ENCODE measurements around the gene BHLHE40. TPM values are rescaled to one million over a fixed set of nuclear protein-coding genes. Genes with fewer than 3 reads are reported as not detected.

BHLHE40 gene
- total and polyA plus RNA-seq, 7 donors, result 11.1 to 81.9 (median 22.2) TPM

DNA sequence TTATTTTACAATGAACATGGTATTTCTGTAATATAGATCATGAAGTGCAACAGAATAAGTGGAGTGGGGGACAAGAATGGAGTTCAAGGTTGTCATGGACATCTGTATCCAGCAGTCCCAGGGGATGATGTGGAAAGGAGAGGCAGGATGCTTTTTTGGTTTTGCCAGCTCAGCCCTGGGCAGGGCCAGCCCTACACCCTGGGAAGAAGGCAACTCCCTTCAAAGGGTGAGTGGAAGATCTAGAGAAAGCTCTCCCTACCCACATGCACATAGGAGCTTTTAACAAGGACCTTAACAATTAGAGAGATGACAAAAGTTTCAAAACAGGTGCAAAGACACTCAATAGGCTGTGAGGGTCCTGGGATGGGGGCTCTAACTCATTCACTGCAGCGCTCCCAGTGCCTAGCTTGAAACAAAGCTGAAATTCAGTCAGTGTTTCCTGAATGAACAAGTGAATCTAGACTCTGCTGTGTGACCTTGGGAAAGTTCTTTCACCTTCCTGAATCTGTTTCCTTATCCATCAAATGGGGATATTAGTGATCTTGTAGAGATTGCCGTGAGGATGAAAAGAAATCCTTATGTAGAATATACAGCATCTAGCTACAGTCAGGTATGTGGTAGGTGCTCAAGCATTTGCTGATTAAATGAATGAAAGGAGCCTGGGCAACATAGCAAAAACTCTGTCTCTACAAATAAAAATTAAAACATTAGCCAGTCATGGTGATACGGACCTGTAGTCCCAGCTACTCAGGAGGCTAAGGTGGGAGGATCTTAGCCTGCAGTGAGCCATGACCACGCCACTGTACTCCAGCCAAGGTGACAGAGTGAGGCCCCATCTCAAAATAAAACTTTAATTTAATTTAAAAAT, 14.3 kb downstream of the BHLHE40 start:
- intact Hi-C loops (cut with DNase I), result no loop called here
- 92 to 94% methylated on average over 4 of the region's 4 CpGs for WGBS, 2 donors
- H3K27ac ChIP-seq, result peak overlapping the region in 2 of 4 donors; percentile 1 to 37
- H3K27me3 ChIP-seq, result no peaks in the 10 kb centered on the region
- peaks cover 0 to 23% (median 15%) of the 10 kb centered on the region in 4 donors for H3K4me1 ChIP-seq
- DNase-seq, result peak; percentile 13
- H3K4me3 ChIP-seq, result no peak overlapping the region
- TF ChIP-seq POLR2AphosphoS5 (IDR thresholded peaks at IDR 0.05) (no peak), CTCF (IDR thresholded peaks at IDR 0.05) (no peak), EP300 (IDR thresholded peaks at IDR 0.05) (no peak), POLR2A (IDR thresholded peaks at IDR 0.05) (no peak)
- no peaks in the 10 kb centered on the region for H3K36me3 ChIP-seq
- H3K9me3 ChIP-seq, result no peaks in the 10 kb centered on the region

DNA sequence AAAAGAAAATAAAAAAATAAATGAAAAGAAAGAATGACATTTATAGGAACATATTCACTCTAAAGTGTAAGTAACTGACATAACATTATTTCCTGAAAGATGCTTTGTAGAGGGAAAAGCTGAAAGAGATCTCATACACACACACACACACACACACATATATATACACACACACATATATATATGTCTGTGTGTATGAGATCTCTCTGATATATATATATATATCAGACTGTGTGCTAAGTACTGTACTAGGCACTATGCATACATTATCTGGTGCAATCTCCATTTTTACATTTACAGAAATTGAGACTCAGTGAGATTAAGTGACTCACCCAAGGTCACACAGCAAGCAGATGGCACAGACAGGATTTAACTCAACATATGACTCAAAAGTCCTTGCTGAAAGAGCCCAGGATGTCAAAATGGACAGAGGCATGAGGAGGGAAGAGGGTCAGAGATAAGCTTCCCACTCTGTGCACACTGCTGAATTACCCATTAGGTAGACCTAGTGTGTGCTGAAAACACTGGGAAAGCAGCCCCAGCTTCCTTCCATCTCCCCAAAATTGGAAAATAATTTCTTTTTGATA, 15.0 kb downstream of the BHLHE40 start:
- peak overlapping the region; percentile 44 to 76 (median 64) for H3K27ac ChIP-seq
- no peaks in the 10 kb centered on the region for H3K27me3 ChIP-seq
- H3K36me3 ChIP-seq, result no peaks in the 10 kb centered on the region
- intact Hi-C loops (cut with DNase I), result no loop called here
- H3K4me1 ChIP-seq, result peaks cover 0 to 20% (median 8%) of the 10 kb centered on the region in 4 donors
- H3K4me3 ChIP-seq, result no peak overlapping the region
- DNase-seq, result no peak
- TF ChIP-seq CTCF (IDR thresholded peaks at IDR 0.05) (no peak), EP300 (IDR thresholded peaks at IDR 0.05) (no peak), POLR2AphosphoS5 (IDR thresholded peaks at IDR 0.05) (no peak), POLR2A (IDR thresholded peaks at IDR 0.05) (no peak)
- H3K9me3 ChIP-seq, result no peaks in the 10 kb centered on the region

GRCh38 chr3:4994823-4995499, 15.7 kb downstream of the BHLHE40 start:
- Histone ChIP-seq H3K36me3 (no peaks in the 10 kb centered on the region), H3K4me1 (peaks cover 0 to 16% (median 4%) of the 10 kb centered on the region in 4 donors), H3K9me3 (no peaks in the 10 kb centered on the region), H3K4me3 (no peak overlapping the region), H3K27ac (peak overlapping the region; percentile 44 to 76 (median 64)), H3K27me3 (no peaks in the 10 kb centered on the region)
- peak; percentile 90 for DNase-seq
- 79 to 83% methylated on average over 11 of the region's 11 CpGs for WGBS, 2 donors
- intact Hi-C loops (cut with DNase I), result no loop called here
- TF ChIP-seq POLR2AphosphoS5 (IDR thresholded peaks at IDR 0.05) (peak in 3 of 4 donors; percentile 49 to 81 (median 60)), CTCF (IDR thresholded peaks at IDR 0.05) (no peak), EP300 (IDR thresholded peaks at IDR 0.05) (peak in 2 of 4 donors; percentile 18 to 39)

DNA sequence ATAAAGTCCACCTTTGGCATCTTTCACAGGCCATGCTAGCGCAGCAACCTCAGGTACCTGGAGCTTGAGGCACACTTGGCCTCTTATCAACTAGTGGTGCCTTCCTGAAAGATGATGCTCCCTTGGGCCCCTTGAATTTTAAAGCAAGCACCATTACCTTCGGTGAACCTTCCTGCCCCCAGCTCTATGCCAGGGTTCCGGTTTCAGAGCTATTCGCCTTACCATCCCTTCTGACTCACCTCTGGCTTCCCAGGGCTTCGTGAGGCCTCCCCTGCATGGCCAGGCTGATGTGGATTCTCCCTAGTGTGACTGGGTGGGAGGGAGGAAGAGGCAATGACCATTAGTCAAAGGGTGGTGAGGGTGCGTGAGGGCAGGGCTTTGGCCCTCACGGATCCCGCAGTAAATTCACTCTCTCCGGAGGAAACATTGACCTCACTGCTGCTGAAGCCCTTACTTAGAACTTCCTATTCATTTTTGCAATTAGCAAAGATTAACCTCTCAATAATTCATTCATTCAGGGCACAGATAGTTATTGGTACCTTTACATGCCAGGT, 16.3 kb downstream of the BHLHE40 start:
- WGBS, 2 donors, result 83 to 88% methylated on average over 9 of the region's 9 CpGs
- peak overlapping the region; percentile 44 to 76 (median 64) for H3K27ac ChIP-seq
- TF ChIP-seq POLR2AphosphoS5 (IDR thresholded peaks at IDR 0.05), result no peak
- no peak for TF ChIP-seq CTCF (IDR thresholded peaks at IDR 0.05)
- no peak for TF ChIP-seq POLR2A (IDR thresholded peaks at IDR 0.05)
- TF ChIP-seq EP300 (IDR thresholded peaks at IDR 0.05), result no peak
- DNase-seq, result peak; percentile 41
- intact Hi-C loops (cut with DNase I), result no loop called here
- H3K4me1 ChIP-seq, result peaks cover 0 to 16% (median 4%) of the 10 kb centered on the region in 4 donors
- no peaks in the 10 kb centered on the region for H3K9me3 ChIP-seq
- no peak overlapping the region for H3K4me3 ChIP-seq
- H3K27me3 ChIP-seq, result no peaks in the 10 kb centered on the region
- H3K36me3 ChIP-seq, result no peaks in the 10 kb centered on the region

Data from sigmoid colon (tissue), 7 donors.